Stomach (tissue), 4 donors: Measurements from ENCODE around the gene ASL.
A peak's percentile ranks its signal among the peaks of the same experiment; 100 is the strongest.

Experiments
- POLR2A ChIP-seq, 4 donors: fragments of 450-650 bp; IDR thresholded peaks; one replicate each; pipeline ENCODE4 v1.6.1; 2016; ENCODE audit warnings: antibody characterized with exemption in 4 of 4, control low read depth in 2 of 4, mild to moderate bottlenecking in 1 of 4, moderate library complexity in 1 of 4
- POLR2AphosphoS5 ChIP-seq, 3 donors: sonication (generic); formaldehyde crosslinking; IDR thresholded peaks; one replicate each; pipeline ENCODE4 v1.6.1; 2016; ENCODE audit warnings: antibody characterized with exemption in 3 of 3
- TF ChIP-seq, protein P1 (sequence below), 7 experiments: fragments of 450-650 bp in 4 of 7; fragments of 200-600 bp in 3 of 7; sonication (generic) in 3 of 7; IDR thresholded peaks; one replicate each; pipeline ENCODE4 v1.5.1; 2016 to 2019; ENCODE audit warnings: antibody characterized with exemption in 7 of 7, control low read depth in 2 of 7, mild to moderate bottlenecking in 1 of 7

- TF ChIP-seq, protein P1, sequence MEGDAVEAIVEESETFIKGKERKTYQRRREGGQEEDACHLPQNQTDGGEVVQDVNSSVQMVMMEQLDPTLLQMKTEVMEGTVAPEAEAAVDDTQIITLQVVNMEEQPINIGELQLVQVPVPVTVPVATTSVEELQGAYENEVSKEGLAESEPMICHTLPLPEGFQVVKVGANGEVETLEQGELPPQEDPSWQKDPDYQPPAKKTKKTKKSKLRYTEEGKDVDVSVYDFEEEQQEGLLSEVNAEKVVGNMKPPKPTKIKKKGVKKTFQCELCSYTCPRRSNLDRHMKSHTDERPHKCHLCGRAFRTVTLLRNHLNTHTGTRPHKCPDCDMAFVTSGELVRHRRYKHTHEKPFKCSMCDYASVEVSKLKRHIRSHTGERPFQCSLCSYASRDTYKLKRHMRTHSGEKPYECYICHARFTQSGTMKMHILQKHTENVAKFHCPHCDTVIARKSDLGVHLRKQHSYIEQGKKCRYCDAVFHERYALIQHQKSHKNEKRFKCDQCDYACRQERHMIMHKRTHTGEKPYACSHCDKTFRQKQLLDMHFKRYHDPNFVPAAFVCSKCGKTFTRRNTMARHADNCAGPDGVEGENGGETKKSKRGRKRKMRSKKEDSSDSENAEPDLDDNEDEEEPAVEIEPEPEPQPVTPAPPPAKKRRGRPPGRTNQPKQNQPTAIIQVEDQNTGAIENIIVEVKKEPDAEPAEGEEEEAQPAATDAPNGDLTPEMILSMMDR (IDR thresholded peaks at IDR 0.05) = peak in 5 of 7 experiments; percentile 30 to 49 (median 39)
- TF ChIP-seq POLR2A (IDR thresholded peaks at IDR 0.05) (no peak), POLR2AphosphoS5 (IDR thresholded peaks at IDR 0.05) (peak in 2 of 3 donors; percentile 29 to 45)
Observed at GRCh38 chr7:66140924-66141323, 65.3 kb downstream of the ASL start.
